ENCODE results near the gene RABGGTA. TPM values are rescaled to one million over a fixed set of nuclear protein-coding genes. Genes with fewer than 3 reads are reported as not detected.

The RABGGTA gene
- total RNA-seq, 1 experiment from 2014 or later: 25.6 TPM

GRCh38 chr14:24286996-24287395, 15.6 kb upstream of the RABGGTA start:
- Mint-ChIP-seq H3K36me3 (ENCODE audit: insufficient read depth in 1 of 3, low read depth in 3 of 3) (peaks cover 4 to 20% (median 6%) of the 10 kb centered on the region in 3 experiments; a peak in 6 of 7 replicates), H3K4me1 (peaks cover 2% of the 10 kb centered on the region in 2 experiments; a peak in 1 of 4 replicates), H3K27me3 (ENCODE audit: low read depth) (no peaks in the 10 kb centered on the region), H3K4me3 (no peak overlapping the region), H3K27ac (no peak overlapping the region), H3K9me3 (no peaks in the 10 kb centered on the region)
- Histone ChIP-seq H3K79me2 (ENCODE audit: insufficient read depth, low read length) (no peaks in the 10 kb centered on the region), H3K9me3 (ENCODE audit: control insufficient read depth, low read depth, low read length) (no peaks in the 10 kb centered on the region), H3K14ac (ENCODE audit: insufficient read depth, low read length) (no peak overlapping the region), H3K79me1 (ENCODE audit: insufficient read depth, low read depth, low read length, poor library complexity, severe bottlenecking) (no peaks in the 10 kb centered on the region), H3K27ac (ENCODE audit: insufficient read length, low read depth, low read length) (no peak overlapping the region), H2BK120ac (ENCODE audit: low read depth, low read length, poor library complexity, severe bottlenecking) (no peak overlapping the region), H3K4me2 (ENCODE audit: insufficient read depth, insufficient read length, low read length) (no peak overlapping the region), H3K27me3 (ENCODE audit: insufficient read depth, low read length) (no peaks in the 10 kb centered on the region), H4K91ac (ENCODE audit: insufficient read length, low read depth, low read length) (no peak overlapping the region), H2AFZ (ENCODE audit: low read length) (no peak overlapping the region), H4K8ac (replicated peaks; ENCODE audit: insufficient read length, low read depth, low read length) (no peak overlapping the region), H3K9ac (ENCODE audit: extremely low read depth, insufficient read length, low read length) (no peak overlapping the region), H3K4me1 (ENCODE audit: insufficient read depth, low read length) (no peaks in the 10 kb centered on the region), H2BK12ac (ENCODE audit: insufficient read length, low read depth, low read length) (no peak overlapping the region), H2BK5ac (ENCODE audit: insufficient read length, low read length) (no peak overlapping the region), H2BK20ac (ENCODE audit: low read depth, low read length, poor library complexity, severe bottlenecking) (no peak overlapping the region), H3K23me2 (ENCODE audit: insufficient read length, low read depth, low read length, poor library complexity, severe bottlenecking) (no peaks in the 10 kb centered on the region), H3K4ac (ENCODE audit: low read depth, low read length) (no peak overlapping the region), H4K20me1 (ENCODE audit: control insufficient read depth, insufficient read depth, insufficient read length) (no peaks in the 10 kb centered on the region), H3T11ph (ENCODE audit: low read length) (no peak overlapping the region), H2BK15ac (ENCODE audit: low read depth, low read length) (no peak overlapping the region), H3K18ac (ENCODE audit: insufficient read length, low read depth, low read length) (no peak overlapping the region), H3K23ac (ENCODE audit: insufficient read length, low read depth, low read length) (no peak overlapping the region), H2AK5ac (ENCODE audit: insufficient read length, low read length) (no peak overlapping the region), H3K56ac (ENCODE audit: insufficient read length, low read depth, low read length) (no peak overlapping the region), H4K5ac (ENCODE audit: insufficient read length, low read depth, low read length) (no peak overlapping the region)
- TF ChIP-seq, protein P1, sequence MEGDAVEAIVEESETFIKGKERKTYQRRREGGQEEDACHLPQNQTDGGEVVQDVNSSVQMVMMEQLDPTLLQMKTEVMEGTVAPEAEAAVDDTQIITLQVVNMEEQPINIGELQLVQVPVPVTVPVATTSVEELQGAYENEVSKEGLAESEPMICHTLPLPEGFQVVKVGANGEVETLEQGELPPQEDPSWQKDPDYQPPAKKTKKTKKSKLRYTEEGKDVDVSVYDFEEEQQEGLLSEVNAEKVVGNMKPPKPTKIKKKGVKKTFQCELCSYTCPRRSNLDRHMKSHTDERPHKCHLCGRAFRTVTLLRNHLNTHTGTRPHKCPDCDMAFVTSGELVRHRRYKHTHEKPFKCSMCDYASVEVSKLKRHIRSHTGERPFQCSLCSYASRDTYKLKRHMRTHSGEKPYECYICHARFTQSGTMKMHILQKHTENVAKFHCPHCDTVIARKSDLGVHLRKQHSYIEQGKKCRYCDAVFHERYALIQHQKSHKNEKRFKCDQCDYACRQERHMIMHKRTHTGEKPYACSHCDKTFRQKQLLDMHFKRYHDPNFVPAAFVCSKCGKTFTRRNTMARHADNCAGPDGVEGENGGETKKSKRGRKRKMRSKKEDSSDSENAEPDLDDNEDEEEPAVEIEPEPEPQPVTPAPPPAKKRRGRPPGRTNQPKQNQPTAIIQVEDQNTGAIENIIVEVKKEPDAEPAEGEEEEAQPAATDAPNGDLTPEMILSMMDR (conservative IDR thresholded peaks at IDR 0.05): no peak
- DNase-seq: no peak
- no CpG with 5 or more reads among the region's 5 CpGs for WGBS (ENCODE audit: extremely low coverage, insufficient read length, low lambda C conversion rate)

Data from H9 (cell line).